Karpas-422 (cell line): Measurements from ENCODE around the gene MTRF1. TPM values are rescaled to one million over a fixed set of nuclear protein-coding genes. Genes with fewer than 3 reads are reported as not detected.

Source experiments
- DNase-seq: peaks from one replicate; pipeline ENCODE4 v3.0.0-alpha.2; 2015
- H2AFZ ChIP-seq: fragments of 200-600 bp; sonication (generic); 2 replicates; pipeline ENCODE4 v1.6.1; 2014; ENCODE audit warnings: antibody characterized with exemption, low read length, mixed read lengths
- H3K27ac ChIP-seq: fragments of 200-600 bp; sonication (generic); 2 replicates; pipeline ENCODE4 v1.5.1; 2014; ENCODE audit warnings: mild to moderate bottlenecking, low read length, moderate library complexity
- H3K27me3 ChIP-seq: fragments of 200-600 bp; sonication (generic); 2 replicates; pipeline ENCODE4 v1.6.1; 2014; ENCODE audit warnings: low read length, mixed read lengths
- H3K36me3 ChIP-seq: fragments of 200-600 bp; sonication (generic); 2 replicates; pipeline ENCODE4 v1.6.1; 2014; ENCODE audit warnings: low read length, mixed read lengths; ENCODE audit not compliant: insufficient read depth
- H3K4me1 ChIP-seq: fragments of 200-600 bp; sonication (generic); 2 replicates; pipeline ENCODE4 v1.6.1; 2014; ENCODE audit warnings: mild to moderate bottlenecking, low read length, mixed read lengths
- H3K4me2 ChIP-seq: fragments of 200-600 bp; sonication (generic); 2 replicates; pipeline ENCODE4 v1.6.1; 2014; ENCODE audit warnings: low read length, low read depth, mild to moderate bottlenecking; ENCODE audit not compliant: poor library complexity, severe bottlenecking
- H3K4me3 ChIP-seq: fragments of 200-600 bp; sonication (generic); 2 replicates; pipeline ENCODE4 v1.5.1; 2014; ENCODE audit warnings: mild to moderate bottlenecking, antibody characterized with exemption, low read length, mixed read lengths
- H3K79me2 ChIP-seq: fragments of 200-600 bp; sonication (generic); 2 replicates; pipeline ENCODE4 v1.6.1; 2014; ENCODE audit warnings: mild to moderate bottlenecking, low read length, mixed read lengths
- H3K9ac ChIP-seq: fragments of 200-600 bp; sonication (generic); 2 replicates; pipeline ENCODE4 v1.6.0; 2014; ENCODE audit warnings: low read length
- H3K9me2 ChIP-seq: fragments of 200-600 bp; sonication (generic), shearing (Covaris generic); replicated peaks from 2 replicates; pipeline ENCODE4 v1.6.0; 2014; ENCODE audit warnings: mild to moderate bottlenecking, low read length, moderate library complexity; ENCODE audit not compliant: insufficient read depth
- H3K9me3 ChIP-seq: fragments of 300-700, 200-600 bp; sonication (generic); 2 replicates; pipeline ENCODE4 v1.6.1; 2014; ENCODE audit warnings: low read length, mixed read lengths
- H4K20me1 ChIP-seq: fragments of 200-600 bp; sonication (generic); 2 replicates; pipeline ENCODE4 v1.6.1; 2014; ENCODE audit warnings: mild to moderate bottlenecking, antibody characterized with exemption, low read length, low read depth; ENCODE audit not compliant: insufficient read depth
- total RNA-seq: library from RNA; depleted of rRNA; stranded (reverse); fragments of >200 nt; shearing (Covaris generic); gene quantifications from 2 replicates; pipeline ENCODE4 v1.2.3, GENCODE V29; 2014; ENCODE audit warnings: low replicate concordance

Gene MTRF1
- total RNA-seq, 1 experiment from 2014 or later, result 34.2 TPM

GRCh38 chr13:41246969-41247680 is 16.3 kb downstream of the MTRF1 start:
- H3K27ac ChIP-seq, result no peak overlapping the region
- H3K4me2 ChIP-seq, result no peak overlapping the region

GRCh38 chr13:41244556-41244955 is 18.8 kb downstream of the MTRF1 start:
- Histone ChIP-seq H3K9ac (no peak overlapping the region), H3K4me1 (no peaks in the 10 kb centered on the region), H3K9me2 (no peaks in the 10 kb centered on the region), H3K27ac (no peak overlapping the region), H3K9me3 (no peaks in the 10 kb centered on the region), H3K4me3 (no peak overlapping the region), H3K4me2 (no peak overlapping the region), H3K36me3 (peaks cover 4% of the 10 kb centered on the region; the same call in 1 of the 2 replicates), H3K27me3 (no peaks in the 10 kb centered on the region), H2AFZ (no peak overlapping the region), H4K20me1 (no peaks in the 10 kb centered on the region), H3K79me2 (no peaks in the 10 kb centered on the region)
- DNase-seq, result no peak

More at GRCh38 chr13:41246969-41247680, 16.3 kb downstream of the MTRF1 start:
- Histone ChIP-seq H3K9me3 (no peaks in the 10 kb centered on the region), H3K79me2 (no peaks in the 10 kb centered on the region), H3K9me2 (no peaks in the 10 kb centered on the region), H2AFZ (no peak overlapping the region), H3K27me3 (no peaks in the 10 kb centered on the region), H3K4me3 (no peak overlapping the region), H3K4me1 (no peaks in the 10 kb centered on the region), H4K20me1 (no peaks in the 10 kb centered on the region), H3K36me3 (peaks cover 16% of the 10 kb centered on the region; the same call in 1 of the 2 replicates), H3K9ac (no peak overlapping the region)
- DNase-seq, result no peak

- Histone ChIP-seq H3K27me3 (no peaks in the 10 kb centered on the region), H3K79me2 (no peaks in the 10 kb centered on the region)
- no peak for DNase-seq
Observed at GRCh38 chr13:41241626-41242025, 21.8 kb downstream of the MTRF1 start.

GRCh38 chr13:41236369-41236768 is 27.0 kb downstream of the MTRF1 start:
- Histone ChIP-seq H3K27me3 (no peaks in the 10 kb centered on the region), H3K9me2 (no peaks in the 10 kb centered on the region), H3K27ac (no peak overlapping the region), H3K79me2 (no peaks in the 10 kb centered on the region), H3K9me3 (no peaks in the 10 kb centered on the region), H3K4me2 (no peak overlapping the region), H3K4me3 (no peak overlapping the region), H3K9ac (no peak overlapping the region), H2AFZ (no peak overlapping the region), H4K20me1 (no peaks in the 10 kb centered on the region), H3K36me3 (peaks cover 19% of the 10 kb centered on the region; the same call in 1 of the 2 replicates), H3K4me1 (peaks cover 23% of the 10 kb centered on the region)
- DNase-seq, result no peak

More at GRCh38 chr13:41241626-41242025, 21.8 kb downstream of the MTRF1 start:
- H3K4me1 ChIP-seq, result no peaks in the 10 kb centered on the region
- H3K36me3 ChIP-seq, result peaks cover 15% of the 10 kb centered on the region; the same call in 1 of the 2 replicates
- no peak overlapping the region for H2AFZ ChIP-seq
- H3K27ac ChIP-seq, result no peak overlapping the region
- no peak overlapping the region for H3K4me3 ChIP-seq
- no peaks in the 10 kb centered on the region for H4K20me1 ChIP-seq
- H3K9ac ChIP-seq, result no peak overlapping the region
- H3K9me2 ChIP-seq, result no peaks in the 10 kb centered on the region
- no peak overlapping the region for H3K4me2 ChIP-seq
- H3K9me3 ChIP-seq, result no peaks in the 10 kb centered on the region

- H3K9me3 ChIP-seq, result no peaks in the 10 kb centered on the region
- peak overlapping the region; percentile 50 for H3K4me2 ChIP-seq
- H3K27me3 ChIP-seq, result no peaks in the 10 kb centered on the region
- peaks cover 4% of the 10 kb centered on the region; the same call in 1 of the 2 replicates for H3K36me3 ChIP-seq
- H3K4me3 ChIP-seq, result peak overlapping the region; percentile 41
- H3K27ac ChIP-seq, result peak overlapping the region; percentile 71
- H3K4me1 ChIP-seq, result peaks cover 23% of the 10 kb centered on the region
- DNase-seq, result no peak
- no peaks in the 10 kb centered on the region for H3K79me2 ChIP-seq
- peak overlapping the region; percentile 6 for H2AFZ ChIP-seq
- H3K9ac ChIP-seq, result peak overlapping the region; percentile 3; the same call in 1 of the 2 replicates
- H4K20me1 ChIP-seq, result no peaks in the 10 kb centered on the region
- H3K9me2 ChIP-seq, result no peaks in the 10 kb centered on the region
Observed at GRCh38 chr13:41232578-41233480, 30.5 kb downstream of the MTRF1 start.

GRCh38 chr13:41231786-41232185 is 31.6 kb downstream of the MTRF1 start:
- Histone ChIP-seq H3K9ac (no peak overlapping the region), H3K79me2 (no peaks in the 10 kb centered on the region), H3K4me3 (no peak overlapping the region), H3K9me3 (no peaks in the 10 kb centered on the region), H3K27me3 (no peaks in the 10 kb centered on the region), H4K20me1 (no peaks in the 10 kb centered on the region), H3K9me2 (no peaks in the 10 kb centered on the region), H3K27ac (peak overlapping the region; percentile 71), H3K36me3 (peaks cover 4% of the 10 kb centered on the region; the same call in 1 of the 2 replicates), H3K4me2 (peak overlapping the region; percentile 50), H3K4me1 (peaks cover 23% of the 10 kb centered on the region), H2AFZ (no peak overlapping the region)
- no peak for DNase-seq

- no peak for DNase-seq
- Histone ChIP-seq H3K4me3 (no peak overlapping the region), H2AFZ (no peak overlapping the region), H3K79me2 (no peaks in the 10 kb centered on the region), H3K9me3 (no peaks in the 10 kb centered on the region), H3K27me3 (no peaks in the 10 kb centered on the region), H3K27ac (peak overlapping the region; percentile 71; the same call in 1 of the 2 replicates), H3K36me3 (peaks cover 4% of the 10 kb centered on the region; the same call in 1 of the 2 replicates), H4K20me1 (no peaks in the 10 kb centered on the region), H3K9me2 (no peaks in the 10 kb centered on the region), H3K9ac (no peak overlapping the region), H3K4me1 (peaks cover 23% of the 10 kb centered on the region), H3K4me2 (no peak overlapping the region)
Observed at GRCh38 chr13:41231025-41231677, 32.2 kb downstream of the MTRF1 start.
